GM19397 (cell line): ENCODE results near the gene CHD6.

ENCODE experiments used
- ATAC-seq: cut with Tn5 transposase; IDR thresholded peaks from one replicate; pipeline ENCODE4 v1.9.1; 2021; ENCODE audit warnings: mild to moderate bottlenecking, moderate library complexity; ENCODE audit not compliant: unreplicated experiment

Gene CHD6

GRCh38 chr20:41587523-41587922 is 30.7 kb downstream of the CHD6 start:
- no peak for ATAC-seq

GRCh38 chr20:41586772-41587171 is 31.4 kb downstream of the CHD6 start:
- no peak for ATAC-seq

- no peak for ATAC-seq
Observed at GRCh38 chr20:41580350-41580749, 37.8 kb downstream of the CHD6 start.

- ATAC-seq, result no peak
Observed at GRCh38 chr20:41577129-41578009, 40.8 kb downstream of the CHD6 start.

GRCh38 chr20:41575412-41575811 is 42.8 kb downstream of the CHD6 start:
- ATAC-seq, result no peak

- no peak for ATAC-seq
Observed at GRCh38 chr20:41574802-41575389, 43.3 kb downstream of the CHD6 start.

- ATAC-seq, result no peak
Observed at GRCh38 chr20:41573955-41574354, 44.2 kb downstream of the CHD6 start.

- no peak for ATAC-seq
Observed at GRCh38 chr20:41572010-41572572, 46.1 kb downstream of the CHD6 start.

GRCh38 chr20:41571006-41571405 is 47.2 kb downstream of the CHD6 start:
- no peak for ATAC-seq

GRCh38 chr20:41570557-41570956 is 47.6 kb downstream of the CHD6 start:
- ATAC-seq, result no peak

GRCh38 chr20:41567615-41568014 is 50.6 kb downstream of the CHD6 start:
- ATAC-seq, result no peak

- no peak for ATAC-seq
Observed at GRCh38 chr20:41566896-41567527, 51.2 kb downstream of the CHD6 start.

GRCh38 chr20:41563087-41563486 is 55.1 kb downstream of the CHD6 start:
- no peak for ATAC-seq

- no peak for ATAC-seq
Observed at GRCh38 chr20:41560970-41561369, 57.2 kb downstream of the CHD6 start.

GRCh38 chr20:41559658-41560057 is 58.5 kb downstream of the CHD6 start:
- ATAC-seq, result no peak

- ATAC-seq, result no peak
Observed at GRCh38 chr20:41553142-41553879, 64.9 kb downstream of the CHD6 start.

GRCh38 chr20:41552295-41553068 is 65.7 kb downstream of the CHD6 start:
- ATAC-seq, result no peak

GRCh38 chr20:41551011-41551705 is 67.0 kb downstream of the CHD6 start:
- no peak for ATAC-seq

GRCh38 chr20:41547221-41547620 is 71.0 kb downstream of the CHD6 start:
- ATAC-seq, result no peak

GRCh38 chr20:41546535-41546934 is 71.6 kb downstream of the CHD6 start:
- ATAC-seq, result no peak
